Measurements from ENCODE around the gene RPL37.
"Not testable (repeated sequence)": the region's sequence is repeated elsewhere in the genome, so short reads cannot be mapped to it uniquely, and the experiment has no call there.

DNA sequence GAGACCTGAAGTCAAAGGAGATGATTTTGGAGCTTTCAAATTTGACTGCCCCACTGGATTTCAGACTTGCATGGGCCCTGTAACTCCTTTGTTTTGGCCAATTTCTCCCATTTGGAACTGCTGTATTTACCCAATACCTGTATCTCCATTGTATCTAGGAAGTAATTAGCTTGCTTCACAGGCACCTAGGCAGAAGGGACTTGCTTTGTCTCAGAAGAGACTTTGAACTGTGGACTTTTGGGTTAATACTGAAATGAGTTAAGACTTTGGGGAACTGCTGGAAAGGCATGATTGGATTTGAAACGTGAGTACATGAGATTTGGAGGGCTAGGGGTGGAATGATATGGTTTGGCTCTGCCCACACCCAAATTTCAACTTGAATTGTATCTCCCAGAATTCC, 48.0 kb upstream of the RPL37 start:
- TF ChIP-seq POLR2A (IDR thresholded peaks at IDR 0.05) = not testable (repeated sequence)
- TF ChIP-seq, protein P1, sequence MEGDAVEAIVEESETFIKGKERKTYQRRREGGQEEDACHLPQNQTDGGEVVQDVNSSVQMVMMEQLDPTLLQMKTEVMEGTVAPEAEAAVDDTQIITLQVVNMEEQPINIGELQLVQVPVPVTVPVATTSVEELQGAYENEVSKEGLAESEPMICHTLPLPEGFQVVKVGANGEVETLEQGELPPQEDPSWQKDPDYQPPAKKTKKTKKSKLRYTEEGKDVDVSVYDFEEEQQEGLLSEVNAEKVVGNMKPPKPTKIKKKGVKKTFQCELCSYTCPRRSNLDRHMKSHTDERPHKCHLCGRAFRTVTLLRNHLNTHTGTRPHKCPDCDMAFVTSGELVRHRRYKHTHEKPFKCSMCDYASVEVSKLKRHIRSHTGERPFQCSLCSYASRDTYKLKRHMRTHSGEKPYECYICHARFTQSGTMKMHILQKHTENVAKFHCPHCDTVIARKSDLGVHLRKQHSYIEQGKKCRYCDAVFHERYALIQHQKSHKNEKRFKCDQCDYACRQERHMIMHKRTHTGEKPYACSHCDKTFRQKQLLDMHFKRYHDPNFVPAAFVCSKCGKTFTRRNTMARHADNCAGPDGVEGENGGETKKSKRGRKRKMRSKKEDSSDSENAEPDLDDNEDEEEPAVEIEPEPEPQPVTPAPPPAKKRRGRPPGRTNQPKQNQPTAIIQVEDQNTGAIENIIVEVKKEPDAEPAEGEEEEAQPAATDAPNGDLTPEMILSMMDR (IDR thresholded peaks at IDR 0.05) = not testable (repeated sequence)

All from heart left ventricle (tissue), 13 donors.